CD4-positive, alpha-beta T cell (primary cell): ENCODE data around the gene DCTN4. TPM values are rescaled to one million over a fixed set of nuclear protein-coding genes. Genes with fewer than 3 reads are reported as not detected.

Experiments
- ATAC-seq: fragments of 200-7000 bp; cut with Tn5 transposase; one replicate; pipeline ENCODE4 v1.10.0; 2022; ENCODE audit warnings: mild to moderate bottlenecking; ENCODE audit not compliant: poor library complexity
- CTCF ChIA-PET: fragments of 350-600 bp; sonication (Branson Sonifier 250); formaldehyde crosslinking; loops from one replicate; lab custom pipeline; 2021; ENCODE audit warnings: antibody characterized with exemption, inconsistent platforms; lab: Charles Lee
- POLR2A ChIA-PET: fragments of 350-600 bp; sonication (Branson Sonifier 250); formaldehyde crosslinking; loops from one replicate; lab custom pipeline; 2021; ENCODE audit warnings: antibody characterized with exemption, inconsistent platforms; lab: Charles Lee
- DNase-seq, 14 experiments: peaks; one replicate each; pipeline ENCODE4 v3.0.0-alpha.2; 2013 to 2020; ENCODE audit warnings: mixed read lengths in 2 of 14
- H3K27ac ChIP-seq, 2 donors: one replicate each; pipeline versions ENCODE4 v1.5.1 to v1.7.0; 2013; ENCODE audit warnings: low read length in 2 of 2, low read depth in 1 of 2, mild to moderate bottlenecking in 1 of 2
- H3K27me3 ChIP-seq, 2 experiments: 1 replicate in 1 of 2; 2 replicates in 1 of 2; pipeline versions ENCODE4 v1.6.1 to v1.7.0; 2013; ENCODE audit warnings: low read length in 2 of 2, control low read depth in 1 of 2, mild to moderate bottlenecking in 1 of 2, moderate library complexity in 1 of 2; ENCODE audit not compliant: insufficient read depth in 2 of 2, control insufficient read depth in 1 of 2
- H3K36me3 ChIP-seq: one replicate; pipeline ENCODE4 v1.6.1; 2013; ENCODE audit warnings: low read length, control low read depth; ENCODE audit not compliant: insufficient read depth
- H3K4me1 ChIP-seq: one replicate; pipeline ENCODE4 v1.6.1; 2013; ENCODE audit warnings: low read length, control low read depth; ENCODE audit not compliant: insufficient read depth
- H3K4me3 ChIP-seq: one replicate; pipeline ENCODE4 v1.5.1; 2013; ENCODE audit warnings: mild to moderate bottlenecking, low read length, moderate library complexity
- H3K9me3 ChIP-seq, 2 experiments: 1 replicate in 1 of 2; 2 replicates in 1 of 2; pipeline versions ENCODE4 v1.6.1 to v1.7.0; 2013; ENCODE audit warnings: low read length in 2 of 2, mild to moderate bottlenecking in 2 of 2, control low read depth in 1 of 2, moderate library complexity in 1 of 2; ENCODE audit not compliant: control insufficient read depth in 1 of 2, insufficient read depth in 1 of 2
- H3K27ac Mint-ChIP-seq: one replicate; pipeline ENCODE4 v1.8.0; 2020; ENCODE audit warnings: mixed read lengths
- H3K27me3 Mint-ChIP-seq: one replicate; pipeline ENCODE4 v1.8.0; 2021; ENCODE audit warnings: mixed read lengths
- H3K36me3 Mint-ChIP-seq: one replicate; pipeline ENCODE4 v1.8.0; 2021; ENCODE audit warnings: low read depth, mixed read lengths
- H3K4me1 Mint-ChIP-seq: one replicate; pipeline ENCODE4 v1.8.0; 2021; ENCODE audit warnings: low read depth, mixed read lengths
- H3K4me3 Mint-ChIP-seq: one replicate; pipeline ENCODE4 v1.8.0; 2020; ENCODE audit warnings: mild to moderate bottlenecking, mixed read lengths
- H3K9me3 Mint-ChIP-seq: one replicate; pipeline ENCODE4 v1.8.0; 2020; ENCODE audit warnings: mixed read lengths
- CTCF ChIP-seq: fragments of 200-600 bp; IDR thresholded peaks from one replicate; pipeline ENCODE4 v1.8.0; 2022; ENCODE audit warnings: antibody characterized with exemption, mild to moderate bottlenecking
- intact Hi-C, 2 experiments: fragments of 100-400 bp; cut with DNase I in 1 of 2; cut with micrococcal nuclease in 1 of 2; formaldehyde crosslinking; loops; one replicate each; pipeline versions ENCODE4 v1.15.1 to v1.9.0; 2023 to 2025; cut with DNase I, micrococcal nuclease
- total RNA-seq, 174 experiments: library from RNA in 2 of 174; stranded (reverse) in 2 of 174; gene quantifications; one replicate each; pipeline ENCODE4 v1.2.3 and lab custom pipeline; 2021 to 2026

The DCTN4 gene
- total RNA-seq, 2 experiments from 2014 or later, result 81.2 to 84.4 TPM

DNA sequence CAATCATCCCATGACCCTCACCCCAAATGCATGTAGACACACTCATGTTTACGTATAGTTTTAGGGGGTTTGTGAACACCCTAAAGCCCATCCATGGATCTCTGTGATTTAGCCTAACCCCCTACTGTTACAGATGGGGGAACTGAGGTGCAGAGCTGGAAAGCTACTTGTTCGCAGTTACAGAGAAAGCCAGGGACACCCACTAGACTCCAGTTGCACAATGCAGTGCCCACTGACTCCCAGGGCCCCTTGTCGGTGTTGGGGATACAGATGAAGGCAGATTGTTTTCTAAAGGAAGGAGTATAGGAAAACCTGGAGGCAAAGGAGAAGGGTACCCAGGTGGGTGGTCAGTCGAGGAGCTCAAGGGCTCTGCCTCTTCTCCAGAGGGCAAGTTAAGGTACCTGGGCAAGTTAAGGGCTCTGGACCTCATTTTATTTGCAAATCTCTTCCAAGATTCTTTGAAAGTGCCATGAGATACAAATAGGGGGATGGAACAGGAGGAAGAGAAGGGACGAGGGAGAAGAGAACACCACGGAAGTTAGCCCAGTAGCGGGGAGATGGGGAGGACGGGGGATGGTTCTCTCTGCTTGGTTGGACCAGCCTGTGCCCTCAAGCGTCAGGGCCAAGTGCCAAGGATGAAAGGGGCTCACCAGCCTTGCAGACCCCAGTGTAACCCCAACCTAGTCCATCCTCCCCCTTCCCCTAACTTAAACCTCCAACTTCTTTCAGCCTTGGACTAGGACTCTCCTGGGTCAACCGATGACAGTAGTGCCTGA, 96.8 kb downstream of the DCTN4 start:
- Histone ChIP-seq H3K4me3 (no peak overlapping the region), H3K27me3 (peaks cover 0 to 5% of the 10 kb centered on the region in 2 experiments), H3K36me3 (no peaks in the 10 kb centered on the region), H3K9me3 (no peaks in the 10 kb centered on the region), H3K4me1 (peaks cover 6% of the 10 kb centered on the region), H3K27ac (no peak overlapping the region)
- TF ChIP-seq CTCF, result no peak
- intact Hi-C loops, result no loop called here
- no peaks in the 10 kb centered on the region for H3K9me3 Mint-ChIP-seq
- peaks cover 6% of the 10 kb centered on the region for H3K27me3 Mint-ChIP-seq
- CTCF ChIA-PET, result no interaction called here
- no peak for ATAC-seq
- H3K4me1 Mint-ChIP-seq, result peaks cover 5% of the 10 kb centered on the region
- POLR2A ChIA-PET, result no interaction called here
- H3K4me3 Mint-ChIP-seq, result no peak overlapping the region
- no peak for DNase-seq
- no peak overlapping the region for H3K27ac Mint-ChIP-seq
- no peaks in the 10 kb centered on the region for H3K36me3 Mint-ChIP-seq

GRCh38 chr5:150661086-150661485, 97.7 kb downstream of the DCTN4 start, which contains the start of gene MYOZ3:
Gene MYOZ3 (plus strand): TSS chr5:150661251. CDS start chr5:150662942, 1,691 bp downstream.
- DNase-seq, result no peak
- Histone ChIP-seq H3K4me3 (no peak within 1 kb of the TSS), H3K9me3 (no peaks in the 10 kb centered on the region), H3K27me3 (peaks cover 0 to 5% of the 10 kb centered on the region in 2 experiments), H3K27ac (no peak within 1 kb of the TSS), H3K36me3 (no peaks in the 10 kb centered on the region), H3K4me1 (peaks cover 11% of the 10 kb centered on the region)
- ChIA-PET POLR2A (no interaction called here), CTCF (interaction anchor here (0.6 kb wide), 2 partner anchors 15 to 140 kb away, joined by 3 to 4 read pairs; no protein-coding TSS in a partner anchor)
- no peak for TF ChIP-seq CTCF
- ATAC-seq, result no peak
- intact Hi-C loops, result no loop called here
- no peaks in the 10 kb centered on the region for H3K9me3 Mint-ChIP-seq
- H3K27ac Mint-ChIP-seq, result no peak within 1 kb of the TSS
- H3K4me3 Mint-ChIP-seq, result no peak within 1 kb of the TSS
- peaks cover 6% of the 10 kb centered on the region for H3K27me3 Mint-ChIP-seq
- no peaks in the 10 kb centered on the region for H3K36me3 Mint-ChIP-seq
- peaks cover 6% of the 10 kb centered on the region for H3K4me1 Mint-ChIP-seq

GRCh38 chr5:150660108-150660831, 98.5 kb downstream of the DCTN4 start:
- intact Hi-C loops, result no loop called here
- Histone ChIP-seq H3K27ac (no peak overlapping the region), H3K4me3 (no peak overlapping the region), H3K27me3 (peaks cover 0 to 5% of the 10 kb centered on the region in 2 experiments), H3K4me1 (peaks cover 15% of the 10 kb centered on the region), H3K36me3 (no peaks in the 10 kb centered on the region), H3K9me3 (no peaks in the 10 kb centered on the region)
- no peak overlapping the region for H3K27ac Mint-ChIP-seq
- ChIA-PET CTCF (interaction anchor here (0.6 kb wide), 1 partner anchor 16 kb away, joined by 4 read pairs; no protein-coding TSS in a partner anchor), POLR2A (no interaction called here)
- no peak for DNase-seq
- ATAC-seq, result no peak
- no peaks in the 10 kb centered on the region for H3K9me3 Mint-ChIP-seq
- H3K4me3 Mint-ChIP-seq, result no peak overlapping the region
- peaks cover 10% of the 10 kb centered on the region for H3K4me1 Mint-ChIP-seq
- no peaks in the 10 kb centered on the region for H3K36me3 Mint-ChIP-seq
- TF ChIP-seq CTCF, result no peak
- H3K27me3 Mint-ChIP-seq, result peaks cover 6% of the 10 kb centered on the region
